ENCODE results near the gene PUSL1.

DNA sequence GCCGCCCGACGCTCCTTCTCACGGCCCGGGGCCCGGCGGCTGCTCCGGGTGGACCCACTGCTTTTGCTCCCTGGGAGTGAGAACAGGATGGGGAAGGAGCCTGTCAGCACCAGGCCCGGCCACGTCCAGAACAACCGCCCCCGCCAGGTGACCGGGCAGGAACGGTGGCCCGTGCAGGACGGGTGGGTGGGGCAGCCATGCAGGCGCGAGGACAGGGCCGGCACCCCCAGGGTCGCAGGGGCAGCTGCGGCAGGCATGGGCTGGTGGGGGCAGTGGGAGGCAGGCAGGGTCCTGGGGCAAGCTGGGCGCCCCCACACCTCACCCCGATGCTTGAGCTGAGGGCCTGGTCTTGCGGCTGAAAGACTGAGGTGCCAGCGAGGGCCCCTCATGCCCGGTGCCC is 28.0 kb downstream of the PUSL1 start:
- TF ChIP-seq TAF1 (IDR thresholded peaks at IDR 0.05; ENCODE audit: borderline replicate concordance, low read depth, low read length): no peak
- no peak for TF ChIP-seq POLR2AphosphoS5 (IDR thresholded peaks at IDR 0.05; ENCODE audit: low read depth, low read length)
